NCI-H2171 (cell line): ENCODE results near the gene AMBRA1.

Experiments
- DNase-seq: peaks from one replicate; lab custom pipeline; 2025; lab: John Stamatoyannopoulos, UW

AMBRA1 gene

GRCh38 chr11:46472662-46472994 lies 121.2 kb downstream of the AMBRA1 start:
- no peak for DNase-seq

DNA sequence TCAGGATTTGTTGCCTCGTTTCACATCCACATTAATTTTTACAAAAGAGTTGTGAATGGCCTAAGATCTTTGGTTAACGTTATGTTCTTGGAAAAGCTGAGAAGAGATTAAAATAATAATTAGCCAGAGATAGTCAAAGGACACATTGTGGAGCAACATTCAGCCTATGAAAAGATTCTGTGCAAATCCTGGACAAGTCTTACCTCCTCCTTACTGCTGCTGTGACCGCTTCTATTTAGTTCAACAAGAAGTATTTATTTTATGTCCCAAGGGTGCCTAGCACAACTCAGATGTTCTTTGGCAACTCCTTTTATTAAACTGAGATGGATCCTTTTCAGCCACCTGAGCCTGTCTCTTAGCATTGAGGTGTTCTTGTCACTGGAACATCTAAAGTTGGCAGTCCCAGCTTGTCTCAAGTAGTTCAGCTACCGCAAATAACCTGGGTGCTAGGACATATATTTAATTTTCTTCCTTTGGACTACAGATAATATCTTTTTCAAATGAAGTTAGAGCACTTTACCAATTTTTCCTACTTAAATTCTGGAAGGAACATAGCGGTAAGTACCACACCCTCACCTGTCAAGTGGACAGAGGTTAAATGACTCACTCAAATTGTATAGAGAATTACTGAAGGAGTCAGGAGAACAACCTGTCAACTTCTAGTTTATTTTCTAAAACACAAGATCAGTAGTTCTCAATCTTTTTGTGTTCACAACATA lies 121.7 kb downstream of the AMBRA1 start:
- no peak for DNase-seq

GRCh38 chr11:46469926-46470325 lies 123.9 kb downstream of the AMBRA1 start:
- no peak for DNase-seq

- no peak for DNase-seq
Observed at GRCh38 chr11:46465683-46466082, 128.1 kb downstream of the AMBRA1 start.

DNA sequence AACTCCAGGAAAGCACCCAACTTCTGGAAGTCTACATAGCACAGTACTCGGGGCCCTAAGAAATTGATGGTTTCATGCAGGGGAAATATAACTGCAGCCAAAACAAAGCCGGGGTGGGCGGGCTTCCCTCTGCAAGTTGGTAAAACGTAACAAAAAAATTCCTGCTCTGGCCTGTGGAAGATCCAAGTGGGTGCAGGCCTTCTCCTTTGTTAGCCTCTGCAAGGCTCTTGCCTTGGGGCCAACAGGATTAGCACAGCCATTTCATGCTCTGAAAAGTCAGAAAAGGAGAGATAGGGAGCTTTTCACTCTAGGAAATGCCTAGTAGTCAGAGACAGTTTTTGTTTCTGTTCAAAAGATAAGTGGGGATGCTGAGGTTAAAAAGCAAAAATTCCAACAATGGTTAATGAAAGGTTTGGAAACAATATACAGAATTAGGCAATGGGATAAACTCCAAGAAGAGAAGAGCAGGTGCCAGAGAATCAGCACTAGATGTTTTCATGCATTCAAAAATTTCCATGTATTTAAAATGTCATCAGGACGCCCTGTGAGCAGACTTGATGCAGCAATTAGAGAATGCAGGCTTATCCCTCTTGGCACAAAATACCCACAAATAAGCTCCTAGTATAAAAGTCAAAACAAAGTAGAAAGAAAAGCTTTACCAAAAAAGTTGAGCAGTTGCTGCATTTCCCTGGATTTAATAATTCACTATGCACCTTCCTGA lies 130.0 kb downstream of the AMBRA1 start:
- no peak for DNase-seq

DNA sequence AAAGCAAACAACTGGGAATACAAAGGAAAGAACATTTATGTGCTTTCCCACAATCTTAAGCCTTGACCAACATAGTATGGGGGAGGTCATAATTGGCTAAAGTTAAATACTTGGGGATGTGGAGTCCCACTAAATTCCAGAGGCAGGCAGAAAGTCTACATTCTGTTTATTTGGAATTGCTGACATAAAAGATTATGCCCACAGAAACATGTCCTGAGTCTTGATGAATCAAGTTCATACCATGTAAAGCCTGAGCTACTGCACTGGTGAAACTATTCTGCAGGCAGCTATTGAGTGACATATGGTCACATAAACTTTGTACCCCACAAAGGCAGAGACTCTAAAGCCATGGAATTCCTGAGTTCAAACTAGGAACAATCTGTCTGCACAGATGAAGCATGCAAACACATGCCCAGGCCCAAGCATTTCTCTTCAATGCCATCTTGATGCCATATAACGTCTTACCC lies 132.3 kb downstream of the AMBRA1 start:
- DNase-seq: no peak

DNA sequence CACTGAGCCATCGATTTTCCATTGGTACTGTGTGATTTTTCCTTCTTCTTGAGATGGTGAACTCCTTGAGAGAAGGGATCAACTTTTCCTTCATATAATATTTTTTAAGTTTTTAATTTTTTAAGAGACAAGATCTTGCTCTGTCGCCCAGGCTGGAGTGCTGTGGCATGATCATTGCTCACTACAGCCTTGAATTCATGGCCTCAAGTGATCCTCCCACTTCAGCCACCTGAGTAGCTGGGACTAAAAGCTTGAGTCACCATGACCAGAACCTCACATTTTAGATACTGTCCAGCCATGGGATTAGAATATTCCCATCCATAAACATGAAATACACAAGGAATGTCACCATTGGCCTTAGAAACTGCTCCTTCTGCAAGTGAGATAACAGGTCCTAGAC lies 135.3 kb downstream of the AMBRA1 start:
- no peak for DNase-seq

GRCh38 chr11:46457659-46458424 lies 136.0 kb downstream of the AMBRA1 start:
- DNase-seq: no peak

- no peak for DNase-seq
Observed at GRCh38 chr11:46457021-46457420, 136.8 kb downstream of the AMBRA1 start.

GRCh38 chr11:46456269-46457001 lies 137.4 kb downstream of the AMBRA1 start:
- no peak for DNase-seq

DNA sequence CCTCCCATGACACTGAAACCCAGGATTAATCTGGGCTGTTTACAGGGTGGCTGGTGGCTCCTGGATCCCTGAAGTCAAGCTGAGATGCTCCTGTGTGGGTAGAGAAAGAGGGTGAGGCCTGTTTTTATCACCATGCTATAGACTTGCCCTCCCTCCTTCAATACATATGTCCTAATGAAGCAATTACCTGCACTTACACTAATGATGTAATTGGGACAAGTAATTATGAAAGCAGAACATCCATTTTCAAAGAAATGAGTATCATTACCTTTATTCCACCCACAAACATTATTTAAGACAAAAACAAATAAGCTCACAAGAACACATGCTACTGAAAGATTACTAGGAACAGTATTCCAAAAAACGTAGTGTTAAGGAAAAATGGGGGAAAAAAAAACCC lies 138.0 kb downstream of the AMBRA1 start:
- no peak for DNase-seq

DNA sequence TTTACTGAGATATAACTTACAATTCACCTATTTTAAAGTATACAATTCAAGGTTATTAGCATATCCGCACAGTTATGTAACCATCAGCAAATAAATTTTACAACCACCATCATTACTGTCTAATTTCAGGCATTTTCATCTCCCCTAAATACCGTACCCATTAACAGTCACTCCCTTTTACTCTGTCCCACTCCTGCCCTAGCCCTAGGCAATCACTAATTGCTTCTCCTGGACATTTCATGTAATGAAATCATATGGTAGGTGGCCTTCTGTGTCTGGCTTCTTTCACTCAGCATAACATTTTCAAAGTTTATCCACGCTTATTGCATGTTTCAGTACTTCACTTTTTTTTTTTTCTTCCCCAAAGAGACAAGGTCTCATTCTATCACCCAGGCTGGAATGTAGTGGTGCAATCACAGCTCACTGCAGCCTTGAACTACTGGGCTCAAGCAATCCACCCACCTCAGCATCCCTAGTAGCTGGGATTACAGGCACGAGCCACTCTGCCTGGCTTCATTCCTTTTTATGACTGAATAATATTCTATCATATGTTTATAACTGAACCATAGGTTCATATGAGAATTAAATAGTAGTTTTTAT lies 140.8 kb downstream of the AMBRA1 start:
- DNase-seq: no peak

DNA sequence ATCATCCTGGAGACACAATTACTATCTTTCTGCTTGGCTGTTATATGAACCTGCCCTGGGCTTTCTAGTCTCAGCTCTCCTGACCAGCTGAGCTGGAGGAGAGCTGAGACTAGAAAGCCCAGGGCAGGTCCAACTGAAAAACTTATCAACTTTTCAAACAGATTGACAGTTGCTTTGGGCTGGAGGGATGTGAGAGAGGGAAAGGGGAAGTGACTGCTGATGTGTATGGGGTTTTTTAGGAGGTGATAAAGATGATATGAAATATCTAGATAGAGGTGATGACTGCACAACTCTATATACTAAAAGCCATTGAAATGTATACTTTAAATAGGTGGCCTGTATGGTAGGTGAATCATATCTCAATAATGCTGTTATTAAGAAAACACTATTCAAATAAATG lies 142.1 kb downstream of the AMBRA1 start:
- DNase-seq: no peak

GRCh38 chr11:46450846-46451477 lies 142.9 kb downstream of the AMBRA1 start:
- DNase-seq: no peak

GRCh38 chr11:46447544-46447943 lies 146.3 kb downstream of the AMBRA1 start:
- DNase-seq: no peak

- no peak for DNase-seq
Observed at GRCh38 chr11:46445920-46446771, 147.7 kb downstream of the AMBRA1 start.

DNA sequence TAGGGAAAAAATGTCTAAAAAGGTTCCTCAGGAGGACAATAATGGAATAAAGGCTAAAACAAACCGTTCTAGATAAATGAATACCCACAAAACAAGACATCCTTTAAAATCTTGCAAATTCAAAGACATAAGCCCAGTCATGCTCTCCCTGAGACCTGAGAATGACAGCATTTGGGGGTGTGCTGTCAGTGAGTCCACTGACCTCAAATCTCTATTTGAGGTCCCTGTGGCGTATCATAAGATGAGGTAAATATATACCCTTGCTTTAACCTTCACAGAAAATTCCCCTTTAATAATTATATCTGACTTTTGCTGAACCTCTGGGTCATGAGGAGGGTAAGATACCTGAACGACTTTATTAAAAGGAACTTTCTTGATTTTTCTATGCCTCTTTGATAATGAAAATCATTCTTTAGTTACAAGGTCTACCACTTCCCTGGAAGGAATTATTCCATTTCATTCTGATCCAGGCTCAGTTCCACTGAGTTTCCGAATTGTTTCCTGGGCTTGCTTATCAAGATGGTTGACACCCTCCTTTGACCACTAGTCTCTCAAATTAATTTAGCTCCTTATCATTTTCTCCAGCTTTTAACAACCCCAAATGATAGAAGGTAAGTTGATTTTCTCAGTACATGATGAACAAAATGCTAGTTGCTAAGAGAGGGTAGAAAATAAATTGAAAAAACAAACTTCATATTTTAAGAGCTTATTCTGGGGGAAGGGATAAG lies 148.5 kb downstream of the AMBRA1 start:
- no peak for DNase-seq

DNA sequence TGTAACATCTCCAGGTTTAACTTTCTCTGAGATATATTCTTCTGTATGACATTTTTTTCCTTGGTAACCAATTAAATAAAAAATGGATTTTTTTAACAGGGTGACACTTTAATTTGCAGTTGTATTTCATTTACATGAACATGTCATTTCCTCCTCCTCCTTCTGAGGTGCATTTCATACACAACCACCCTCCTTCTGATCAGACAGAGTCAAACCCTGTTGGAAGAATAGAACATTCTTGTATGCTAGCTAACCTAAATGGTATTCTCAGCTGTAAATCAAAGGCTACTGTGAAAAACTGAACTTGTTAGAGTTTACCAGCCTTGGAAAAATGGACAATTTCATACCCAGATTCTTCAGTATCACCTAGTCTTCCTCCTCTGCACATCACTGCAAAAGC lies 149.5 kb downstream of the AMBRA1 start:
- no peak for DNase-seq

- peak; percentile 61 for DNase-seq
Observed at GRCh38 chr11:46438211-46438610, 155.6 kb downstream of the AMBRA1 start.
